HepG2 (cell line): ENCODE measurements around the gene NCOA1.

Experiments
- EZH2 ChIP-seq: conservative IDR thresholded peaks from 2 replicates; pipeline ENCODE4 v1.6.1; 2012; ENCODE audit warnings: mild to moderate bottlenecking, low read depth, low read length, moderate library complexity
- SETDB1 ChIP-seq: sonication (generic); formaldehyde crosslinking; IDR thresholded peaks from 2 replicates; pipeline ENCODE4 v1.5.1; 2020; ENCODE audit warnings: missing genetic modification reagents, mild to moderate bottlenecking, borderline replicate concordance
- TFE3 ChIP-seq: IDR thresholded peaks from 2 replicates; pipeline ENCODE4 v1.6.1; 2016
- ZBTB21 ChIP-seq: sonication (generic); formaldehyde crosslinking; IDR thresholded peaks from 2 replicates; pipeline ENCODE4 v1.4.0; 2020; ENCODE audit warnings: missing genetic modification reagents
- ZBTB7A ChIP-seq: sonication (generic); formaldehyde crosslinking; IDR thresholded peaks from 2 replicates; pipeline ENCODE4 v1.8.0; 2022; ENCODE audit warnings: mild to moderate bottlenecking, missing genetic modification reagents
- ZNF101 ChIP-seq: sonication (generic); formaldehyde crosslinking; IDR thresholded peaks from 2 replicates; pipeline ENCODE4 v1.4.0; 2020; ENCODE audit warnings: mild to moderate bottlenecking, low read depth, missing genetic modification reagents, borderline replicate concordance

GRCh38 chr2:24763843-24764242 lies 272.8 kb downstream of the NCOA1 start:
- TF ChIP-seq EZH2: no peak
- no peak for TF ChIP-seq ZNF101
- TF ChIP-seq SETDB1 (CRISPR knock-in tag): no peak
- no peak for TF ChIP-seq ZBTB21 (CRISPR knock-in tag)
- TF ChIP-seq ZBTB7A (CRISPR knock-in tag): no peak
- TF ChIP-seq TFE3 (CRISPR knock-in tag): no peak
